ENCODE data around the gene SLC25A14.

DNA sequence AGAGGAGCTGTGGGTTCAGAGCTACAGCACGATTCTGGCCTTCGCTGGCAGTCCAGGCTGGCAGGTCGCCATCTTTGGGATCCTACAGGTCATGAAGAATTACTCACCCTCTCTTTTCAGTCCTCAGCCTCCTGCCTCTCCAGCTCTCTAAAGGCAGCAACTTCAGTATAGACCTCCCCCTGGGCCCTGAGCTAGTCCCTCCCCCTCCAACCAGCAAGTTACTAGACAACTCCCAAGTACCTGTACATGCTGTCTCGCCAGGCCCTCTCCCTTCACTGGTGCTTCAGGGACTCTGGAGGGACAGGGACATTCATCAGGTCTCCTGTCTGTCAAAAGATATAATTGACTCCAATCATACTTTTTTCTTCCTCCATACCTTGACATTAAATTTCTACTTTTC is 45.8 kb downstream of the SLC25A14 start, which contains the start of gene GPR119:
- TF ChIP-seq, protein P1, sequence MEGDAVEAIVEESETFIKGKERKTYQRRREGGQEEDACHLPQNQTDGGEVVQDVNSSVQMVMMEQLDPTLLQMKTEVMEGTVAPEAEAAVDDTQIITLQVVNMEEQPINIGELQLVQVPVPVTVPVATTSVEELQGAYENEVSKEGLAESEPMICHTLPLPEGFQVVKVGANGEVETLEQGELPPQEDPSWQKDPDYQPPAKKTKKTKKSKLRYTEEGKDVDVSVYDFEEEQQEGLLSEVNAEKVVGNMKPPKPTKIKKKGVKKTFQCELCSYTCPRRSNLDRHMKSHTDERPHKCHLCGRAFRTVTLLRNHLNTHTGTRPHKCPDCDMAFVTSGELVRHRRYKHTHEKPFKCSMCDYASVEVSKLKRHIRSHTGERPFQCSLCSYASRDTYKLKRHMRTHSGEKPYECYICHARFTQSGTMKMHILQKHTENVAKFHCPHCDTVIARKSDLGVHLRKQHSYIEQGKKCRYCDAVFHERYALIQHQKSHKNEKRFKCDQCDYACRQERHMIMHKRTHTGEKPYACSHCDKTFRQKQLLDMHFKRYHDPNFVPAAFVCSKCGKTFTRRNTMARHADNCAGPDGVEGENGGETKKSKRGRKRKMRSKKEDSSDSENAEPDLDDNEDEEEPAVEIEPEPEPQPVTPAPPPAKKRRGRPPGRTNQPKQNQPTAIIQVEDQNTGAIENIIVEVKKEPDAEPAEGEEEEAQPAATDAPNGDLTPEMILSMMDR (IDR thresholded peaks at IDR 0.05) = no peak
- no peak for TF ChIP-seq POLR2A (IDR thresholded peaks at IDR 0.05)

Measured in testis (tissue), 2 donors.